Hematopoietic multipotent progenitor cell treated with erythropoietin and hydrocortisone succinate and interleukin-3 and kit ligand, for 17 days (in vitro differentiated cells): Measurements from ENCODE around the gene UBE2I.
"Not testable (repeated sequence)": the region's sequence is repeated elsewhere in the genome, so short reads cannot be mapped to it uniquely, and the experiment has no call there.

Experiments
- DNase-seq: peaks from one replicate; pipeline ENCODE4 v3.0.0-alpha.2; 2015; ENCODE audit warnings: low spot score

Gene UBE2I

DNA sequence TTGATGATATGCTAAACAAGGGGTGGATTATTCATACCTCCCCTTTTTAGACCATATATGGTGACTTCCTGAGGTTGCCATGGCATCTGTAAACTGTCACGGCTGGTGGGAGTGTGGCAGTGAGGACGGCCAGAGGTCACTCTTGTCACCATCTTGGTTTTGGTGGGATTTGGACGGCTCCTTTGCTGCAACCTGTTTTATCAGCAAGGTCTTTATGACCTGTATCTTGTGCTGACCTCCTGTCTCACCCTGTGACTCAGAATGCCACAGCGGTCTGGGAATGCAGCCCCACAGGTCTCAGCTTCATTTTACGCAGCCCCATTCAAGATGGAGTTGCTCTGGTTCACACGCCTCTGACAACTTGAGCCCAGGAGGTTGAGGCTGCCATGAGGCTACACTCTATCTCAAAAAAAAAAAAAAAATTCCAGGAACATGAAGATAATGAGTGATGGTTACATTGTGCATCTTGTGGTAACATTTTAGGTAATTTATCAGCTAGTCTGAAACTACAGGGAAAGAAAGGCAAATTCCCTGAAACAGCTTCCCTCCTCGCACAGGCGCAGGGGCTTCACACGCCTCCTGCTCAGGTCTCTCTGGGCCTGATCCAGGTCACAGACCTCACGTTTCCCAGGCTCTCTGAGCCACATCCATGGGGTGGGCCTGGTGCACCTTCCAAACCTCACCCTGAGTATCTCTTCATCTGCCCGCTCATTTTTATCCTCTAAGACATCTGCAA is 15.3 kb upstream of the UBE2I start:
- DNase-seq = no peak

GRCh38 chr16:1295465-1295864 is 14.0 kb upstream of the UBE2I start:
- no peak for DNase-seq

DNA sequence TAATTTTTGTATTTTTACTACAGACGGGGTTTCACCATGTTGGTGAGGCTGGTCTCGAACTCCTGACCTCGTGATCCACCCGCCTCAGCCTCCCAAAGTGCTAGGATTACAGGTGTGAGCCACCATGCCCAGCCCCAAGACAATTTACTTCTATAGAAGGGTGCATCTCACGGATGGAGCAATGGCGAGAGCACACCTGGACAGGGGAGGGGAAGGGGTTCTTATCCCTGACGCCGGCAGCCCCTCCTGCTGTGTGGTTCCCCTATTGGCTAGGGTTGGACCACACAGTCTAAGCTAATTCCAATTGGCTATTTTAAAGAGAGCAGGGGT is 12.8 kb upstream of the UBE2I start:
- DNase-seq = not testable (repeated sequence)

GRCh38 chr16:1297018-1297696 is 12.3 kb upstream of the UBE2I start:
- peak; percentile 58 for DNase-seq

DNA sequence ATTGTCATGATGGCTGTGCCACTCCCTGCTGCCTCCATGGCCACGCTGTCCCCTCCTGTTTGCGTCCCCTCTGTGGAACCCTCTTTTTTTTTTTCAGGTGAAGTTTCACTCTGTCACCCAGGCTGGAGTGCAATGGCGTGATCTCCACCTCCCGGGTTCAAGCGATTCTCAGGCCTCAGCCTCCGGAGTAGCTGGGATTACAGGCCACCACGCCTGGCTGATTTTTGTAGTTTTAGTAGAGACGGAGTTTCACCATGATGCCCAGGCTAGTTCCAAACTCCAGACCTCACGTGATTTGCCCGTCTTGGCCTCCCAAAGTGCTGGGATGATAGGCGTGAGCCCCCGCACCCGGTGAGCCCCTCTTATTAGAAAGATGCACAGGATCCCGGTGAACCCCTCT is 11.0 kb upstream of the UBE2I start:
- no peak for DNase-seq

DNA sequence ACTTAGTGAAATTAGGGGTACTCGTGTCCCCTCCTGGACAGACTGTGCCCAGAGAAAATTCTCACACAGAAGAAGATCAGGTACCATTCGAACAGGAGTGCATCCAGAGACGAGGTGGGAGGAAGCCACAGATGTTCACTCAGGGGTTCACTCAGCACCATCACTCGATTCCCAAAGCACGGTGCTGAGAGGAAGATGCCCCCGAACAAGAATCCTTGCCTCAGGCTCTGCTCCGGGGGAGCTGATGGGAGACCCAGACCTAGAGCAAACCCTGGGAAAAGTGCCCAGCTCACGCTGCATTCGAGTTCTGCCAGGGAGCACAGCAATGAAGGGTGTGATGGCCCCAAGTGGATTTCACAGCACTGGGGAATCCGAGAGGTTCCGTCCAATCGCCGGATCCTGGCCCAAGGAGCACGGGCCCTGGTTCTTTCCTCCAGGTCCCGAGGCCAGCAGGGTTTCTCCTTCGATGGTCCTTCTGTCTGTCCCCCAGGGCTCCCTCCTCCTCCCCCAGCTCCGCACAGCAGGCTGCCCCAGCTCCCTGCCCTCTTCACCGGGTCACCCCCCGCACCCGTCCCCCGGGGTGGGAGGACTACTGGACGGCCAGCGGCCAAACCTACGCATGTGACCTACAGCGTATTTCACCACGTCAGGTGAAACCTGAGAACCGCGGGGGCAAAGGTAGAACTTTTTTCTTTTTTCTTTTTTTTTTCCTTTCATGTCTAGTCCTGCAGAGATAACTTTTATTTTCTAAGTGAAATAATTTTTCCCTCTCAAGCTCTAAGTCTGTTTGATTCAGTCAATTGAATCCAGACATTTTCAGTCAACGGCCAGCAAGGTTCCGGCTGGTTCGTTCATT is 10.2 kb upstream of the UBE2I start:
- no peak for DNase-seq

DNA sequence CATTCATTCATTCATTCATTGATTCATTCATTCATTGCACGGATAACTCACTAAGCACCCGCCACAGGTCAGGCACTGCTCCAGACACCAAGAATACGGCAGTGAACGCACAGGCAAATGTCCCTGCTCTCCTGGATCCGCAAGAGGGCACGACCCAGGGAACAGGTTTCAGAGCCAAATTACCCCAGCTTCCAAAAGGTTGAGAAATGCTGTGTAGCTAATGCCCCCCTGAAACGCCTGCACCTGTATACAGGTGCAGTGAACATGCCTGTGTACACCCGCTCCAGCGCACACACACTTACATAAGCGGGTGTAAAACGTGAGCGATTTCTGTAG is 9.6 kb upstream of the UBE2I start:
- DNase-seq = no peak

GRCh38 chr16:1300664-1301476 is 8.6 kb upstream of the UBE2I start:
- DNase-seq = peak; percentile 67

GRCh38 chr16:1301562-1301961 is 7.9 kb upstream of the UBE2I start:
- no peak for DNase-seq

- DNase-seq = no peak
These were observed 3.6 kb upstream of the UBE2I start for GRCh38 chr16:1305823-1306222.

GRCh38 chr16:1306334-1306733 is 3.1 kb upstream of the UBE2I start:
- no peak for DNase-seq

DNA sequence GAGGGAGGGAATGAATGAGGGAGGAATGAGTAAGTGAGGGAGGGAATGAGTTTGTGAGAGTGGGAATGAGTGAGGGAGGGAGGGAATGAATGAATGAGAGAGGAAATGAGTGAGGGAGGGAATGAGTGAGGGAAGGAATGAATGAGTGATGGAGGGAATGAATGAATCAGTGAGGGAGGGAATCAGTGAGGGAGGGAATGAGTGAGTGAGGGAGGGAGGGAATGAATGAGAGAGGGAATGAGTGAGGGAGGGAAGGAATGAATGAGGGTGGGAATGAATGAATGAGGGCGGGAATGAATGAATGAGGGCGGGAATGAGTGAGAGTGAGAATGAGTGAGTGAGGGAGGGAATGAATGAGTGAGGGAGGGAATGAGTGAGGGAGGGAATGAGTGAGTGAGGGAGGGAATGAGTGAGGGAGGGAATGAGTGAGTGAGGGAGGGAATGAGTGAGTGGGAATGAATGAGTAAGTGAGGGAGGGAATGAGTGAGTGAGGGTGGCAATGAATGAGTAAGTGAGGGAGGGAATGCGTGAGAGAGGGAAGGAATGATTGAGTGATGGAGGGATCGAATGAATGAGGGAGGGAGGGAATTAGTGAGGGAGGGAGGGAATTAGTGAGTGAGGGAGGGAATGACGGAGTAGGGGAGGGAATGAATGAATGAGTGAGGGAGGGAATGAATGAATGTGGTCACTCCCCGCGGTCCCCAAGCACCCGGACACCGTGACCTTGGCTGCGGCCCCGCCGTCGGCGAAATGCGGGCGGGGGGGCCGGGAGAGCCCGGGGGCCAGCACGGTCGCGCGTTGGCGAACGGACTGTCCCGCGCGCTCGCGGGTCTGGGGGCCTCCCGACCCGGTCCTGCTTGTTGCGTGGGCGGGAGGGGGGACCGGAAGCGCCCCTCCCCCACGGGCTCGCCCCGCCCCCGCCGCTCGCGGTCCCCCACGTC is 1.1 kb upstream of the UBE2I start:
- peak; percentile 29 for DNase-seq

- peak; percentile 46 for DNase-seq
These were observed 724 bp downstream of the UBE2I start for GRCh38 chr16:1309888-1310831.

DNA sequence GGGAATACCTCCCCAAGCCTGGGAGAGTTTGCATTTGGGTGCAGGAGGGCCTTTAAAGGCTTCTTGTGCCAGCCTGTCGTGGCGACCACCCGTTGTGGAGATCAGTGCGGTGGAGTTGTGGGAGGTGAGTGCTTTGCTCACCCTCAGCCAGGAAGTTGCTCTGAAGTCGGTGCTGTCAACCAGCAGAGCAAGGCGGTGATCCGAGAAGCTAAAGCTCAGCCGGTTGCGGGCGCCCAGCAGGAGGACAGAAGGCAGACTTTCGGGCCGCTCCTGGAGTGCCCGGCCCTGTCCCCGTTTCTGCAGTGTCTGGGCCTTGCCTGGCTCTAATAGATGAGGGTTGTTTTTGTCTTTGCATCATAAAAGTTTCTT is 1.4 kb downstream of the UBE2I start:
- DNase-seq = no peak

DNA sequence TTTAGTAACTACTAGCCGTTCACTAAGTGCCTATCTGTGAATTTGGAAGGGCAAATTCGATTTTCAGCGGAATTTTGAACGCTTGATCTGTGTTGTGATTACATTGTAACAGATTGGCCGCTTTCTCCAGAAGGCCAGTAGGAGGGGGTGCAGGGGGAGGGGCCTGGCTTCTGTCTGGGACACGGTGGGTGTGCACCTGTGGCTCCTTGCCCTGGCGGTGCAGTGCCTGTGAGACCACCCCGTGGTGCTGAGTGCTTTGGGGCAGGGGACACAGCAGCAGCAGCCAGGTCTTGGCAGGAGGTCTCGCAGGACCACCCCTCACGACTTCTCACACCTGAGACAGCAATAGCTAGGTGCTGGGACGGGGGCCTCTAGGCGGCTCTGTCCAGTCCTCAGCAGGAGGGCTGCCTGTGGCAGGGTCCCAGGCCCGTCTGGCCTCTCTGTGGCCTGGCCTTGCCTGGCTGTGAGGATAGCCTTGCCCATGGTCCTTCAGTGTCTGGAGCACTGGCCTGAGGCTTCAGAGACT is 1.8 kb downstream of the UBE2I start:
- no peak for DNase-seq

GRCh38 chr16:1311738-1312466 is 2.5 kb downstream of the UBE2I start:
- no peak for DNase-seq

- no peak for DNase-seq
These were observed 3.0 kb downstream of the UBE2I start for GRCh38 chr16:1312467-1312816.

GRCh38 chr16:1312903-1313302 is 3.5 kb downstream of the UBE2I start:
- no peak for DNase-seq

GRCh38 chr16:1313721-1314369 is 4.4 kb downstream of the UBE2I start:
- DNase-seq = no peak
